ENCODE data around the gene BIN1. TPM values are rescaled to one million over a fixed set of nuclear protein-coding genes. Genes with fewer than 3 reads are reported as not detected.
A peak's percentile ranks its signal among the peaks of the same experiment; 100 is the strongest.

Gene BIN1
- total RNA-seq, 2 donors from 2014 or later = 132 to 133 TPM

DNA sequence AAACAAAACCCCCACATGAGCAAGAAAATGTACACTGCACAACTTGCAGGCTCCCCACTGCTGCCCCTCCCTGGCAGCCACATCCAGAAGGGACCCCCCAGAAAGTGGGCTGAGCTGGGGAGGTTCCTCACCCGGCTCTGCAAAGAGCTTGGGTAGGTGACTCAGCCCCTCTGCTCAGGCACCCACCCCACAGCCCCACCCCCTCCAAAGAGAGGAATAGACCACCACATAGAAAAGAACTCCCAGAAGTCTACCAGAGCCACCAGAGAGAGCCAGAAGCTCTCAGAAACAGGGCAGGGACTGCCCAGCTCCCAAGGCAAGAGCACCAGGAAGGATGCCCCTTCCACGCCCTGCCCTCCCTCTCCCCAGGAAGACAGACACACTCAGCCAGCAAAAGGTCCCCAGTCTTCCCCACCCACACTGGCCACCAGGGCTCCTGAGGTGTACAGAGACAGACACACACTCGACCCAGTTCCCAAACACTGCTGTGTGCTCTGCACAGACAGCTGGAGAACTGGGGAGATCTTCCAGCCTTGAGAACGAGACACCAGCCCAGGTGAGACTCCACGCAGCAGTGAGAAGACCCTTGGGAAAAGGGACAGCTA is 28.2 kb downstream of the BIN1 start:
- peaks cover 3% of the 10 kb centered on the region for H3K36me3 Mint-ChIP-seq (ENCODE audit: low read depth)
- no peaks in the 10 kb centered on the region for H3K27me3 Mint-ChIP-seq
- peaks cover 56% of the 10 kb centered on the region for H3K4me1 Mint-ChIP-seq
- ATAC-seq = no peak
- no peak for DNase-seq
- no peaks in the 10 kb centered on the region for H3K9me3 ChIP-seq (ENCODE audit: control insufficient read depth, low read length, poor library complexity, severe bottlenecking)
- H3K27ac Mint-ChIP-seq = peak overlapping the region; percentile 94
- H3K4me3 Mint-ChIP-seq = peak overlapping the region; percentile 93

- H3K9me3 ChIP-seq (ENCODE audit: control insufficient read depth, low read length, poor library complexity, severe bottlenecking) = no peaks in the 10 kb centered on the region
- Mint-ChIP-seq H3K4me3 (peak overlapping the region; percentile 78), H3K27ac (peak overlapping the region; percentile 94), H3K4me1 (peaks cover 52% of the 10 kb centered on the region), H3K27me3 (no peaks in the 10 kb centered on the region), H3K36me3 (ENCODE audit: low read depth) (peaks cover 3% of the 10 kb centered on the region)
- DNase-seq (no peak), ATAC-seq (no peak)
These were observed 28.9 kb downstream of the BIN1 start for GRCh38 chr2:127078028-127078427.

DNA sequence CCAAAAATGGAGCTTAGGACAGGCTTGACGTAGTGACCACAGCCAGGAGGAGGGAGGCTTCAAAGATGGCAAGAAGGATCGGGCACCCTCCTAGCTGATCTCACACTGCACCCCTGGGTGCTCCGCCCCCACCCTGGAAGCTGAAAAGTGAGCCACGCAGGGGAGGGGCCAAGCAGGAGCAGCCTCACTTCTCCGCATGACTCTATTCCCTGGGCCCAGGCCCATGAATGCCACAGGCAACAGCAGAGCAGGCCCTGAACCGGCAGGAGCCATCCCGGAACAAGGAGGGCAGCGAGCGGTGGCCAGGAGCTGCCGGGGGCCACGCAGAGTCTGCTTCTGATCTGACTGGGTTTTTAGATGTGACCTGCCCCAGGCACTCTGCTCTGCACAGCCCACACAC is 30.0 kb downstream of the BIN1 start:
- H3K4me1 Mint-ChIP-seq = peaks cover 51% of the 10 kb centered on the region
- peak overlapping the region; percentile 74 for H3K4me3 Mint-ChIP-seq
- H3K36me3 Mint-ChIP-seq (ENCODE audit: low read depth) = peaks cover 3% of the 10 kb centered on the region

GRCh38 chr2:127076290-127076689 is 30.7 kb downstream of the BIN1 start:
- Mint-ChIP-seq H3K27me3 (no peaks in the 10 kb centered on the region), H3K4me1 (peaks cover 51% of the 10 kb centered on the region), H3K4me3 (peak overlapping the region; percentile 63), H3K27ac (peak overlapping the region; percentile 94), H3K36me3 (ENCODE audit: low read depth) (peaks cover 2% of the 10 kb centered on the region)
- ATAC-seq (no peak), DNase-seq (no peak)
- no peaks in the 10 kb centered on the region for H3K9me3 ChIP-seq (ENCODE audit: control insufficient read depth, low read length, poor library complexity, severe bottlenecking)

More for the DNA sequence above, 30.0 kb downstream of the BIN1 start:
- Mint-ChIP-seq H3K27ac (peak overlapping the region; percentile 94), H3K27me3 (no peaks in the 10 kb centered on the region)
- DNase-seq (no peak), ATAC-seq (no peak)
- H3K9me3 ChIP-seq (ENCODE audit: control insufficient read depth, low read length, poor library complexity, severe bottlenecking) = no peaks in the 10 kb centered on the region

DNA sequence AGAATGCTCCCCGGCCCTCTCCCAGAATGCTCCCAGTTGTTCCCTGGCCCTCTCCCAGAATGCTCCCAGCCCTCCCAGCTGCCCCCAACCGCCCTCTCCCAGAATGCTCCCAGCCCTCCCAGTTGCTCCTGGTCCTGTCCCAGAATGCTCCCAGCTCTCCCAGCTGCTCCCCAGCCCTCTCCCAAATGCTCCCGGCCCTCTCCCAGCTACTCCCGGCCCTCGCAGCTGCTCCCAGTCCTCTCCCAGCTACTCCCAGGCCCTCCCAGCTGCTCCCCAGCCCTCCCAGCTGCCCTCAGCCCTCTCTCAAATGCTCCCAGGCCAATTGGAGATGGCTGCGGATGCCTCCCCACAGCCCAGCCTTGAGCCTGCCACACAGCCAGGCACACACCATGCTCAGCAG is 31.1 kb downstream of the BIN1 start:
- Mint-ChIP-seq H3K27me3 (no peaks in the 10 kb centered on the region), H3K4me1 (peaks cover 52% of the 10 kb centered on the region), H3K27ac (peak overlapping the region; percentile 94)

DNA sequence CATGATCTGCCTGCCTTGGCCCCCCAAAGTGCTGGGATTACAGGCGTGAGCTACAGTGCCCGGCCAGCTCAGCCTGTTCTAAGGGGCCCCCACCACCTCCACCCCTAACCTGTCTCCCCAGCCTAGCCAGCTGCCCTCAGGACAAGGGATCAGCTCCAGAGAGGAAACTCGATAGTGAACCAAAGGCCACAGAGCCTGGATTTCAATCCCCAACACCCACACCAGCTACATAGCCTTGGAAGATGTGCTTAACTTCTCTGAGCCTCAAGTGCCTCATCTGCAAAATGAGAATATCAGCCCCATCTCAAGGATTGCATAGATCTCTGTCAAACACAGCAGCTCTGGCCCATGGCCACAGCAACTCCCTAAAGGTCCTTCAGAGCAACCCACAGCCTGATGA is 32.0 kb downstream of the BIN1 start:
- peaks cover 44% of the 10 kb centered on the region for H3K4me1 Mint-ChIP-seq
- ATAC-seq = no peak
- H3K27me3 Mint-ChIP-seq = no peaks in the 10 kb centered on the region
- peak overlapping the region; percentile 94 for H3K27ac Mint-ChIP-seq
- DNase-seq = no peak
- no peaks in the 10 kb centered on the region for H3K9me3 ChIP-seq (ENCODE audit: control insufficient read depth, low read length, poor library complexity, severe bottlenecking)
- peak overlapping the region; percentile 25 for H3K4me3 Mint-ChIP-seq
- H3K36me3 Mint-ChIP-seq (ENCODE audit: low read depth) = peaks cover 2% of the 10 kb centered on the region

More for the DNA sequence above, 31.1 kb downstream of the BIN1 start:
- H3K9me3 ChIP-seq (ENCODE audit: control insufficient read depth, low read length, poor library complexity, severe bottlenecking) = no peaks in the 10 kb centered on the region
- Mint-ChIP-seq H3K4me3 (peak overlapping the region; percentile 63), H3K36me3 (ENCODE audit: low read depth) (peaks cover 2% of the 10 kb centered on the region)
- DNase-seq = no peak
- ATAC-seq = no peak

- no peak overlapping the region for H3K4me3 Mint-ChIP-seq
- DNase-seq (no peak), ATAC-seq (no peak)
- no peaks in the 10 kb centered on the region for H3K9me3 ChIP-seq (ENCODE audit: control insufficient read depth, low read length, poor library complexity, severe bottlenecking)
- H3K27me3 Mint-ChIP-seq = no peaks in the 10 kb centered on the region
- H3K4me1 Mint-ChIP-seq = peaks cover 41% of the 10 kb centered on the region
- H3K36me3 Mint-ChIP-seq (ENCODE audit: low read depth) = peaks cover 2% of the 10 kb centered on the region
- peak overlapping the region; percentile 94 for H3K27ac Mint-ChIP-seq
These were observed 32.6 kb downstream of the BIN1 start for GRCh38 chr2:127074358-127074757.

- no peaks in the 10 kb centered on the region for H3K9me3 ChIP-seq (ENCODE audit: control insufficient read depth, low read length, poor library complexity, severe bottlenecking)
- ATAC-seq (no peak), DNase-seq (no peak)
- peaks cover 36% of the 10 kb centered on the region for H3K4me1 Mint-ChIP-seq
- H3K4me3 Mint-ChIP-seq = no peak overlapping the region
- H3K36me3 Mint-ChIP-seq (ENCODE audit: low read depth) = peaks cover 2% of the 10 kb centered on the region
- no peaks in the 10 kb centered on the region for H3K27me3 Mint-ChIP-seq
- H3K27ac Mint-ChIP-seq = no peak overlapping the region
These were observed 34.0 kb downstream of the BIN1 start for GRCh38 chr2:127072970-127073369.

- H3K4me3 Mint-ChIP-seq = no peak overlapping the region
- peaks cover 2% of the 10 kb centered on the region for H3K36me3 Mint-ChIP-seq (ENCODE audit: low read depth)
- peak overlapping the region; percentile 57 for H3K27ac Mint-ChIP-seq
- no peaks in the 10 kb centered on the region for H3K9me3 ChIP-seq (ENCODE audit: control insufficient read depth, low read length, poor library complexity, severe bottlenecking)
- no peaks in the 10 kb centered on the region for H3K27me3 Mint-ChIP-seq
- DNase-seq = no peak
- peaks cover 36% of the 10 kb centered on the region for H3K4me1 Mint-ChIP-seq
- no peak for ATAC-seq
These were observed 34.6 kb downstream of the BIN1 start for GRCh38 chr2:127072396-127072795.

- H3K4me3 Mint-ChIP-seq = no peak overlapping the region
- H3K27ac Mint-ChIP-seq = peak overlapping the region; percentile 57
- H3K36me3 Mint-ChIP-seq (ENCODE audit: low read depth) = peaks cover 2% of the 10 kb centered on the region
- H3K9me3 ChIP-seq (ENCODE audit: control insufficient read depth, low read length, poor library complexity, severe bottlenecking) = no peaks in the 10 kb centered on the region
- peaks cover 33% of the 10 kb centered on the region for H3K4me1 Mint-ChIP-seq
- DNase-seq = no peak
- ATAC-seq = no peak
- H3K27me3 Mint-ChIP-seq = no peaks in the 10 kb centered on the region
These were observed 35.0 kb downstream of the BIN1 start for GRCh38 chr2:127071901-127072328.

GRCh38 chr2:127070221-127070620 is 36.7 kb downstream of the BIN1 start:
- no peak overlapping the region for H3K4me3 Mint-ChIP-seq
- H3K4me1 Mint-ChIP-seq = peaks cover 32% of the 10 kb centered on the region
- no peaks in the 10 kb centered on the region for H3K36me3 Mint-ChIP-seq (ENCODE audit: low read depth)
- H3K27me3 Mint-ChIP-seq = no peaks in the 10 kb centered on the region
- no peak for DNase-seq
- no peak for ATAC-seq
- H3K27ac Mint-ChIP-seq = peak overlapping the region; percentile 57
- no peaks in the 10 kb centered on the region for H3K9me3 ChIP-seq (ENCODE audit: control insufficient read depth, low read length, poor library complexity, severe bottlenecking)

- no peaks in the 10 kb centered on the region for H3K36me3 Mint-ChIP-seq (ENCODE audit: low read depth)
- H3K4me1 Mint-ChIP-seq = peaks cover 35% of the 10 kb centered on the region
- no peaks in the 10 kb centered on the region for H3K9me3 ChIP-seq (ENCODE audit: control insufficient read depth, low read length, poor library complexity, severe bottlenecking)
- no peak overlapping the region for H3K4me3 Mint-ChIP-seq
- ATAC-seq (peak; percentile 20), DNase-seq (no peak)
- peak overlapping the region; percentile 14 for H3K27ac Mint-ChIP-seq
- H3K27me3 Mint-ChIP-seq = no peaks in the 10 kb centered on the region
These were observed 37.4 kb downstream of the BIN1 start for GRCh38 chr2:127069536-127069935.

- ATAC-seq (no peak), DNase-seq (no peak)
- Mint-ChIP-seq H3K27me3 (no peaks in the 10 kb centered on the region), H3K27ac (peak overlapping the region; percentile 14), H3K4me1 (peaks cover 34% of the 10 kb centered on the region), H3K4me3 (no peak overlapping the region), H3K36me3 (ENCODE audit: low read depth) (no peaks in the 10 kb centered on the region)
- no peaks in the 10 kb centered on the region for H3K9me3 ChIP-seq (ENCODE audit: control insufficient read depth, low read length, poor library complexity, severe bottlenecking)
These were observed 38.0 kb downstream of the BIN1 start for GRCh38 chr2:127069003-127069402.

DNA sequence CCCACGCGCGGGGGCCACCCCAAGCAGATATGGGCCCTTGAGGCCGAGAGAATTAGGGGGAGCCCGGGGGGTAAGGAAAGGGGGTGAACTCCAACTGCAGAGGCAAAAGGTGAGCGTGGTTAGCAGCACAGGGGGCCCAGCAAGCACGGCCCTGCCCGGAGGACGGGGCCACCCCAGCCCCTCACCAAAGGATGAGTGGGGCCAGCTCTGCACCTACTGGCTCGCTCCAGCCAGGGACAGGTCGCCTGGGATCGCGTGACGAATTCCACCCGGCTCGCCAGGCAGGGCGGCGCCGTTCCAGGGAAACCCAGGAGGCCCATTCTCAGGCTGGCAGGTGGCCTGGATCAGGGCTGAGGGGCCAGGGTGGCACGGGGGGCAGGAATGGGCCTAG is 38.6 kb downstream of the BIN1 start:
- H3K9me3 ChIP-seq (ENCODE audit: control insufficient read depth, low read length, poor library complexity, severe bottlenecking) = no peaks in the 10 kb centered on the region
- Mint-ChIP-seq H3K27me3 (no peaks in the 10 kb centered on the region), H3K4me1 (peaks cover 33% of the 10 kb centered on the region), H3K27ac (peak overlapping the region; percentile 89), H3K36me3 (ENCODE audit: low read depth) (no peaks in the 10 kb centered on the region), H3K4me3 (no peak overlapping the region)
- DNase-seq (no peak), ATAC-seq (no peak)
